Subcutaneous adipose tissue (tissue), 4 donors: ENCODE results near the gene VAMP4. TPM values are rescaled to one million over a fixed set of nuclear protein-coding genes. Genes with fewer than 3 reads are reported as not detected.

Source experiments
- CTCF ChIP-seq: fragments of 450-650 bp; IDR thresholded peaks from one replicate; pipeline ENCODE4 v1.5.1; 2016; ENCODE audit warnings: low read depth, mild to moderate bottlenecking, control low read depth, antibody characterized with exemption, moderate library complexity
- total RNA-seq, 4 donors: library from RNA; depleted of rRNA; stranded (reverse); fragments of >200 nt; gene quantifications; one replicate each; pipeline ENCODE4 v1.1.0, GENCODE V29; 2016

Gene VAMP4
- total RNA-seq, 4 donors from 2014 or later = 15.1 to 18.5 (median 17.7) TPM

- no peak for TF ChIP-seq CTCF
Measured at GRCh38 chr1:171762143-171762563, 20.3 kb upstream of the VAMP4 start.

GRCh38 chr1:171758011-171758410, 16.1 kb upstream of the VAMP4 start:
- no peak for TF ChIP-seq CTCF

- no peak for TF ChIP-seq CTCF
Measured at GRCh38 chr1:171756856-171757255, 15.0 kb upstream of the VAMP4 start.

- no peak for TF ChIP-seq CTCF
Measured at GRCh38 chr1:171754971-171755370, 13.1 kb upstream of the VAMP4 start.

- no peak for TF ChIP-seq CTCF
Measured at GRCh38 chr1:171754353-171754705, 12.5 kb upstream of the VAMP4 start.

GRCh38 chr1:171753685-171754352, 12.0 kb upstream of the VAMP4 start:
- no peak for TF ChIP-seq CTCF

- TF ChIP-seq CTCF = no peak
Measured at GRCh38 chr1:171753182-171753581, 11.3 kb upstream of the VAMP4 start.
